Urinary bladder (tissue), 4 donors: ENCODE measurements around the gene PLEKHA6. TPM values are rescaled to one million over a fixed set of nuclear protein-coding genes. Genes with fewer than 3 reads are reported as not detected.

Source experiments
- DNase-seq: peaks from one replicate; pipeline ENCODE4 v3.0.0-alpha.2; 2015; ENCODE audit errors: extremely low spot score
- H3K27ac ChIP-seq: one replicate; pipeline ENCODE4 v1.5.1; 2013; ENCODE audit warnings: low read depth, mild to moderate bottlenecking, moderate library complexity
- H3K36me3 ChIP-seq: one replicate; pipeline ENCODE4 v1.6.1; 2013; ENCODE audit warnings: mild to moderate bottlenecking, moderate library complexity; ENCODE audit not compliant: insufficient read depth
- H3K4me1 ChIP-seq: one replicate; pipeline ENCODE4 v1.6.1; 2013; ENCODE audit warnings: mild to moderate bottlenecking, moderate library complexity; ENCODE audit not compliant: insufficient read depth
- H3K4me3 ChIP-seq: one replicate; pipeline ENCODE4 v1.5.1; 2013; ENCODE audit warnings: low read depth, low read length
- WGBS: extraction: QIAGEN DNeasy Blood & Tissue Kit; methylation state at CpG from one replicate; pipeline ENCODE4 v1.1.7; 2013; 5-methylcytosine and 5-hydroxymethylcytosine counted together
- polyA plus RNA-seq: library from polyadenylated mRNA; stranded (reverse); fragments of 200-250 nt; gene quantifications from one replicate; pipeline ENCODE4 v1.2.3, GENCODE V29; 2013
- total RNA-seq: library from RNA; depleted of rRNA; stranded (reverse); fragments of >200 nt; gene quantifications from one replicate; pipeline ENCODE4 v1.2.3, GENCODE V29; 2014
- donor health status: healthy with polysubstance abuse.
- donor health status: healthy.

PLEKHA6 gene
- total and polyA plus RNA-seq, 2 donors: 9.5 to 15.1 TPM

- no peak overlapping the region for H3K27ac ChIP-seq
- H3K36me3 ChIP-seq: no peaks in the 10 kb centered on the region
- H3K4me3 ChIP-seq: no peak overlapping the region
- DNase-seq: no peak
- H3K4me1 ChIP-seq: no peaks in the 10 kb centered on the region
- WGBS: 58% methylated on average over 5 of the region's 5 CpGs
Measured at GRCh38 chr1:204280099-204280961, 79.4 kb downstream of the PLEKHA6 start.

DNA sequence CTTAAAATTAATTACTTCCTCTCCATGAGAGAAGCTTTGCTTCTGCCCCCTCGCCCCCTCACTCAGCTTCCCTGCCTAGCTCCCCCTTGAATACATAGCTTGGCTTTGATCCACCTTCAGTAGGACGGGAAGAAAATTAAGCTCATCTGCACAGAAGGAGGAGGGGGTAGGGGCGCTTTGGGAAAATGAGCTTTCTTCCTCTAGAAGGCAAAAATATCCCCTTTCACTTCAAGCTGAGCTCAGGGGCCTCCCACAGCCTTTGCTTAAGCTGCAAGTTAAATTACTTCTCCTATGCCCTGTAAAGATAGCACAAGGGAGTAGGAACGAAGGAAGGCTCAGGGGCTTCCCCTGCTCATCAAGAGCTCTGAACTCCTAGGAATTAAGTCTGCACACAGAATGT lies 80.8 kb downstream of the PLEKHA6 start:
- Histone ChIP-seq H3K36me3 (no peaks in the 10 kb centered on the region), H3K4me1 (no peaks in the 10 kb centered on the region), H3K4me3 (no peak overlapping the region), H3K27ac (no peak overlapping the region)
- DNase-seq: no peak
- WGBS: 55% methylated on average over 4 of the region's 4 CpGs

DNA sequence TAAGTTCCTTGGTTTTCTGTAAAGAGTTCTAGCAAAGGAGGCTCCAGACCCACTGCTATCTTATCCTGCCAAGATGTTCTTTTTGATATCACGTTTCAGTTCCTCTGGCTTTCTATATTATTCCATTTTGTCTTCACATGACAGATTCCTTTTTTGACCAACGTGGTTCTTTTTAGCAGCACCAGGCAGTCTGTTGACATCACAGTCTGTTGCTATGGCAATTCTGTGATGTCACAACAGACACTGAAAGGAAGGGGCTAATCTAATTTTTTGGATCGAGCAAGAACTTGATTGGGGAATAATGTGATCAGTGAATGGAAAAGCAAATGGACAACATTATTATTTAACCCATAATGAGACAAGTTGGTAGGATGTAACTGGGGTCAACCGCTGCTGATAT lies 81.5 kb downstream of the PLEKHA6 start:
- no peaks in the 10 kb centered on the region for H3K36me3 ChIP-seq
- 48% methylated on average over 4 of the region's 4 CpGs for WGBS
- no peak overlapping the region for H3K27ac ChIP-seq
- no peak for DNase-seq
- no peaks in the 10 kb centered on the region for H3K4me1 ChIP-seq
- H3K4me3 ChIP-seq: no peak overlapping the region

DNA sequence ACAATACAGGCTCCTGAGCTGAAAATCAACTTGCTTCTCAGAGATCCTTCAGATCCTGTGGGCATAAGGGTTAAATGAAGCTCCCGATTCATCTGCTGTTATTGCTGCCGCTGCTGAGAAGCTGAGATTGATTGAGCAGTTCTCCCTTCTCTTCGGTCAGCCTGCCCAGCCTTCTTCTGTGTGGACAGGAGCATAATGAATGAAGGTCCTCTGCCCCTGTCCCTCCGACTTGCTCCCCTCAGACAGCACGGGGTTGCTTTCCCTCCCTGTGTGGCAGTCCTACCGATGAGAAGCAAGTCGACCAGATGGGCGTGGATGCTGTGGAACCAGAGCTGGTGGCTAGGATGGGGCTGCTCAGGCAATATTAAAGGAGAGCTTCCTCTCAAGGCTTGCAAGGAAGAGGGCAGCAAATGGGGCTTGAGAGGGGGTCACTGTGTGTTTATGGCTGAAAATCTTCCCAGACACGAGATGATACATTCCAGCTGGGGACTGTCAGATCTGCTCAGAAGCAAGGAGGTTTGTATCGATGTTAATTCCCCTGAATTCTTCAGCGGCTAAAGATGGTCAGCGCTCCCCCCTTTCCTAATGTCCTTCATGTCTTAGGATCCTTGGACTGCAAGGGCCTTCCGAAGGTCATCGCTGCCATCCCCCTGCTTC lies 82.0 kb downstream of the PLEKHA6 start:
- H3K4me1 ChIP-seq: no peaks in the 10 kb centered on the region
- no peaks in the 10 kb centered on the region for H3K36me3 ChIP-seq
- H3K27ac ChIP-seq: no peak overlapping the region
- no peak overlapping the region for H3K4me3 ChIP-seq
- no peak for DNase-seq
- WGBS: 50% methylated on average over 14 of the region's 14 CpGs

- no peak for DNase-seq
Measured at GRCh38 chr1:204275695-204276370, 83.9 kb downstream of the PLEKHA6 start.

GRCh38 chr1:204274446-204274845 lies 85.3 kb downstream of the PLEKHA6 start:
- Histone ChIP-seq H3K27ac (no peak overlapping the region), H3K4me3 (no peak overlapping the region), H3K36me3 (no peaks in the 10 kb centered on the region), H3K4me1 (no peaks in the 10 kb centered on the region)
- 79% methylated on average over 2 of the region's 2 CpGs for WGBS
- no peak for DNase-seq

More at GRCh38 chr1:204275695-204276370, 83.9 kb downstream of the PLEKHA6 start:
- Histone ChIP-seq H3K4me3 (no peak overlapping the region), H3K36me3 (no peaks in the 10 kb centered on the region), H3K4me1 (no peaks in the 10 kb centered on the region), H3K27ac (no peak overlapping the region)
- 76% methylated on average over 9 of the region's 9 CpGs for WGBS

DNA sequence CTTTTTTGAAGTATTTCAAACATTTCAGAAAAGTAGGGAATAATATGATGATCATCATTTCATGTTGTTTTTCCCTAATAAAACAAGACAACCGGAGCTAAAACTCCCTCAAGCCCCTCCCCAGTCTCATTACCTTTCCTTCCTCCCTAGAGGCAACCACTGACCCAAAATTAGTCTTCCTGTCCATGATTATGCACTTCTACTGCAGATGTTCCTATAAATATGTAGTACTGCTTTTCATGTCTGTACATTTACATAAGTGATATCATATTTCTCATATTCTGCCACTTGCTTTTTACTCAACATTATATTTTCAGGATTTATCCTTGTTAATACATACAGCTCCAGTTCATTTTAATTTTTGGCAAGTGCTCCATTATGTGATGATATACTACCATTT lies 87.2 kb downstream of the PLEKHA6 start:
- Histone ChIP-seq H3K36me3 (no peaks in the 10 kb centered on the region), H3K27ac (no peak overlapping the region), H3K4me1 (no peaks in the 10 kb centered on the region), H3K4me3 (no peak overlapping the region)
- no peak for DNase-seq
- WGBS: 31% methylated on average over 1 of the region's 1 CpG

- Histone ChIP-seq H3K27ac (no peak overlapping the region), H3K36me3 (no peaks in the 10 kb centered on the region), H3K4me3 (no peak overlapping the region), H3K4me1 (no peaks in the 10 kb centered on the region)
- WGBS: 86% methylated on average over 6 of the region's 6 CpGs
- no peak for DNase-seq
Measured at GRCh38 chr1:204271970-204272369, 87.8 kb downstream of the PLEKHA6 start.

- H3K36me3 ChIP-seq: no peaks in the 10 kb centered on the region
- WGBS: 90% methylated on average over 9 of the region's 9 CpGs
- H3K4me1 ChIP-seq: peaks cover 4% of the 10 kb centered on the region
- no peak for DNase-seq
- H3K27ac ChIP-seq: no peak overlapping the region
- H3K4me3 ChIP-seq: no peak overlapping the region
Measured at GRCh38 chr1:204268101-204268500, 91.6 kb downstream of the PLEKHA6 start.

DNA sequence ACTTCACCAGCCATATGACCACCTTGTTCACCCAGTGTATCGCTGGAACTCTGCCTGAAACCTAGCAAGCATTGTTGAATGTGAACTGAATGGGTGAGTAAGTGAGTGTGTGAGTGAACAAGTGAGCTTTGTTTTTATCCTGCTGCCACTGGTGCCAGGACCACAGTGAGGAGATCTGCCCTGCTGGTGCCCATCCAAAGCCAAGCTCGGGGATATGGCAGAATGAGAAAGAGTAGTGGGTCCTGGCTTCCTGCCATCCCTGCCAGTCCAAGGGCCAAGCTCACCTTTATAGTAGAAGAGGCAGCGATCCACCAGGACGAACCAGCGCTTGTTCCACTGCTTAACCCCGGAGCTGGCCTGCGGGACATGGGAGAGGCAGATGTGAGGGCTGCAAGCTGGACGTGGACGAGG lies 92.5 kb downstream of the PLEKHA6 start:
- DNase-seq: no peak
- H3K4me1 ChIP-seq: peaks cover 4% of the 10 kb centered on the region
- no peak overlapping the region for H3K4me3 ChIP-seq
- WGBS: 85% methylated on average over 9 of the region's 9 CpGs
- H3K27ac ChIP-seq: no peak overlapping the region
- no peaks in the 10 kb centered on the region for H3K36me3 ChIP-seq

DNA sequence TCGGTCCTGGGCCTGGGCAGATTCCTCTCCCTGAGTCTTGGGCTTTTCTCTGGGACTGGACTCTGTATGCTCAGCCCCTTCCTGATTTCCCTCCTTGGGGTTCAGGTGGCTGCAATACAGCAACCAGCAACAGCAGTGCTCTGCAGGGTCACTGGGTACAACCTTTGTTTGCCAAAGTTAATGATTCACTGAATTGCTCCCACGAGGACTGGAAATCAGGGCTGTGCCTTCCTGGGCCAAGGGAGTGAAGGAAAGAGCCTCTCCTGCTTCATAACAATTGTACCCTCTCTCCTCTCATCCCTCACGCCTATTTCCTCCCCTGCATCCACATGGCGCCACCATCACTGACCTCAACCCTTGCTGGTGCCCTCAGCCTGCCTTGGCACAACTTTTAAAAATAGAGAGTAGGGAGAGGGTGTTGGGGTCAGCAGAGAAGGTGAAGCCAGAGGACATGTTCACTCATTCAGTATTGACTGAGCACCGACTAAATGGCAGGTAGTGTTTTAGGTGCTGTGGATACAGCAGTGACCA lies 93.2 kb downstream of the PLEKHA6 start:
- Histone ChIP-seq H3K27ac (no peak overlapping the region), H3K4me1 (peaks cover 4% of the 10 kb centered on the region), H3K4me3 (no peak overlapping the region), H3K36me3 (no peaks in the 10 kb centered on the region)
- DNase-seq: no peak
- 84% methylated on average over 5 of the region's 5 CpGs for WGBS

- Histone ChIP-seq H3K27ac (no peak overlapping the region), H3K4me1 (peaks cover 4% of the 10 kb centered on the region), H3K4me3 (no peak overlapping the region), H3K36me3 (no peaks in the 10 kb centered on the region)
- DNase-seq: no peak
- WGBS: 52% methylated on average over 2 of the region's 2 CpGs
Measured at GRCh38 chr1:204265665-204266064, 94.1 kb downstream of the PLEKHA6 start.

- DNase-seq: no peak
- Histone ChIP-seq H3K36me3 (no peaks in the 10 kb centered on the region), H3K27ac (no peak overlapping the region), H3K4me1 (peaks cover 4% of the 10 kb centered on the region), H3K4me3 (no peak overlapping the region)
- 88% methylated on average over 8 of the region's 8 CpGs for WGBS
Measured at GRCh38 chr1:204264805-204265204, 94.9 kb downstream of the PLEKHA6 start.
